GM18517 (cell line): ENCODE results near the gene HOMEZ.
"Not testable (repeated sequence)": the region's sequence is repeated elsewhere in the genome, so short reads cannot be mapped to it uniquely, and the experiment has no call there.

Source experiments
- ATAC-seq: cut with Tn5 transposase; IDR thresholded peaks from one replicate; pipeline ENCODE4 v1.9.1; 2021; ENCODE audit warnings: mild to moderate bottlenecking, moderate library complexity; ENCODE audit not compliant: unreplicated experiment

Gene HOMEZ

GRCh38 chr14:23286020-23286901 lies at the start of gene HOMEZ:
Gene HOMEZ (minus strand): TSS chr14:23286132. CDS start chr14:23285952, 180 bp downstream.
- ATAC-seq: peak; percentile 97

GRCh38 chr14:23335623-23336022 lies 49.7 kb upstream of the HOMEZ start:
- no peak for ATAC-seq

GRCh38 chr14:23327947-23328744 lies 42.2 kb upstream of the HOMEZ start:
- ATAC-seq: peak; percentile 64

GRCh38 chr14:23326491-23327332 lies 40.8 kb upstream of the HOMEZ start:
- no peak for ATAC-seq

GRCh38 chr14:23325746-23326145 lies 39.8 kb upstream of the HOMEZ start:
- not testable (repeated sequence) for ATAC-seq

GRCh38 chr14:23324993-23325392 lies 39.1 kb upstream of the HOMEZ start:
- ATAC-seq: no peak

- ATAC-seq: no peak
These were observed 38.5 kb upstream of the HOMEZ start for GRCh38 chr14:23324455-23324846.

GRCh38 chr14:23323838-23324454 lies 38.0 kb upstream of the HOMEZ start:
- no peak for ATAC-seq

- no peak for ATAC-seq
These were observed 36.9 kb upstream of the HOMEZ start for GRCh38 chr14:23322568-23323517.

- ATAC-seq: no peak
These were observed 35.9 kb upstream of the HOMEZ start for GRCh38 chr14:23321572-23322547.

GRCh38 chr14:23320584-23321571 lies 34.9 kb upstream of the HOMEZ start, which contains the start of gene PABPN1:
Gene PABPN1 (plus strand): TSS chr14:23321457. CDS start chr14:23321470, 13 bp downstream.
- peak; percentile 96 for ATAC-seq

GRCh38 chr14:23319746-23320583 lies 34.0 kb upstream of the HOMEZ start:
- no peak for ATAC-seq

- no peak for ATAC-seq
These were observed 30.4 kb upstream of the HOMEZ start for GRCh38 chr14:23316300-23316699.

GRCh38 chr14:23310546-23310945 lies 24.6 kb upstream of the HOMEZ start:
- no peak for ATAC-seq

- ATAC-seq: no peak
These were observed 23.0 kb upstream of the HOMEZ start for GRCh38 chr14:23308721-23309445.
